HG02623 (cell line): Measurements from ENCODE around the gene SRP68.
"Not testable (repeated sequence)": the region's sequence is repeated elsewhere in the genome, so short reads cannot be mapped to it uniquely, and the experiment has no call there.

Experiments used
- ATAC-seq: cut with Tn5 transposase; IDR thresholded peaks from one replicate; pipeline ENCODE4 v1.9.1; 2021; ENCODE audit warnings: moderate library complexity; ENCODE audit not compliant: unreplicated experiment

Gene SRP68

GRCh38 chr17:76048025-76048605 is 24.2 kb downstream of the SRP68 start:
- ATAC-seq = no peak

GRCh38 chr17:76046064-76046463 is 26.3 kb downstream of the SRP68 start:
- ATAC-seq = no peak

GRCh38 chr17:76044475-76045007 is 27.8 kb downstream of the SRP68 start:
- not testable (repeated sequence) for ATAC-seq

- ATAC-seq = not testable (repeated sequence)
These were observed 29.4 kb downstream of the SRP68 start for GRCh38 chr17:76042868-76043267.

GRCh38 chr17:76040376-76040775 is 31.9 kb downstream of the SRP68 start:
- ATAC-seq = no peak

GRCh38 chr17:76039121-76039520 is 33.2 kb downstream of the SRP68 start:
- ATAC-seq = no peak

- no peak for ATAC-seq
These were observed 34.3 kb downstream of the SRP68 start for GRCh38 chr17:76038050-76038449.

GRCh38 chr17:76036497-76037261 is 35.6 kb downstream of the SRP68 start:
- ATAC-seq = no peak

GRCh38 chr17:76034428-76035350 is 37.6 kb downstream of the SRP68 start:
- no peak for ATAC-seq

GRCh38 chr17:76033139-76033538 is 39.2 kb downstream of the SRP68 start:
- ATAC-seq = no peak

- ATAC-seq = no peak
These were observed 39.6 kb downstream of the SRP68 start for GRCh38 chr17:76032780-76033108.

- ATAC-seq = no peak
These were observed 40.1 kb downstream of the SRP68 start for GRCh38 chr17:76032073-76032779.

GRCh38 chr17:76027159-76027839 is 45.0 kb downstream of the SRP68 start, which contains the start of gene EVPL:
TSS of gene EVPL (minus strand) at chr17:76027306. CDS start at chr17:76027198, 108 bp downstream.
- ATAC-seq = no peak

GRCh38 chr17:76026714-76027158 is 45.6 kb downstream of the SRP68 start:
- ATAC-seq = no peak

GRCh38 chr17:76025294-76025693 is 47.0 kb downstream of the SRP68 start:
- no peak for ATAC-seq

- no peak for ATAC-seq
These were observed 48.0 kb downstream of the SRP68 start for GRCh38 chr17:76024353-76024752.

GRCh38 chr17:76023900-76024237 is 48.4 kb downstream of the SRP68 start:
- ATAC-seq = no peak

- ATAC-seq = no peak
These were observed 49.1 kb downstream of the SRP68 start for GRCh38 chr17:76022973-76023899.

- ATAC-seq = no peak
These were observed 50.0 kb downstream of the SRP68 start for GRCh38 chr17:76022285-76022684.
